Left ventricle myocardium inferior (tissue), 1 donor: ENCODE measurements around the gene SAMD4A. TPM values are rescaled to one million over a fixed set of nuclear protein-coding genes. Genes with fewer than 3 reads are reported as not detected.
A peak's percentile ranks its signal among the peaks of the same experiment; 100 is the strongest.

Source experiments
- DNase-seq: peaks from one replicate; pipeline ENCODE4 v3.0.0-alpha.2; 2020
- H3K27ac ChIP-seq: fragments of 200-600 bp; replicated peaks from 2 replicates; pipeline ENCODE4 v1.8.0; 2021
- H3K27me3 ChIP-seq: fragments of 200-600 bp; 2 replicates; pipeline ENCODE4 v1.8.0; 2021; ENCODE audit warnings: low read depth
- H3K36me3 ChIP-seq: fragments of 200-600 bp; 2 replicates; pipeline ENCODE4 v1.8.0; 2021
- H3K4me1 ChIP-seq: fragments of 200-600 bp; 2 replicates; pipeline ENCODE4 v1.8.0; 2021
- H3K4me3 ChIP-seq: fragments of 200-600 bp; 2 replicates; pipeline ENCODE4 v1.8.0; 2021; ENCODE audit warnings: mild to moderate bottlenecking, moderate library complexity
- H3K9me3 ChIP-seq: fragments of 200-600 bp; replicated peaks from 2 replicates; pipeline ENCODE4 v1.8.0; 2021
- intact Hi-C: fragments of 100-400 bp; cut with micrococcal nuclease; formaldehyde crosslinking; loops from one replicate; pipeline ENCODE4 v1.11.0; 2022
- total RNA-seq: library from RNA; stranded (reverse); fragmentation: NEBNext Ultra II Directional; extraction: Animal tissue kit (Norgen Biotek cat#: 25700); gene quantifications from one replicate; pipeline ENCODE4 v1.2.1, GENCODE V29; 2021
- TF ChIP-seq, protein P1 (sequence below): fragments of 200-600 bp; IDR thresholded peaks from 2 replicates; pipeline ENCODE4 v1.8.0; 2021; ENCODE audit warnings: antibody characterized with exemption, mild to moderate bottlenecking, borderline replicate concordance
- donor health status: DM: no; HTN: yes; CAD: no; lungs with severe emphysema.

The SAMD4A gene
- total RNA-seq, 1 donor from 2014 or later: 173 TPM

DNA sequence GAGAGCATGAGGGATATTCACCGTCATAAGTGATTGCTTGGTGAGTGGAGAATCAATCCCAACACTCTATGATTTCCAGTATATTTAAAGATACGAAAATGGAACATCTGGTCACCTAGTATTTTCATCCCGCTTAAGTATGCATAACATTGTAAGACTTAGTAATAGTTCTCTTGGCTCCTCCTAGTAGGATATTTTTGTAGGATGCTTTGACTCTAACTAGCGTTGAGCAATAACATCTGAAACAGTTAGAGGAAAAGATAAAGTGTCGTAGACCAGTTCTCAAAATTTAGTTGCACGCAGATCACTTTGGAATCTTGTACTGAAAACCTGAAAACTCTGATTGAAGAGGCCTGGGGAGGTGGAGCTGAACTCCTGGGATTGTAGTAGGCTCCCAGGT, 7.6 kb downstream of the SAMD4A start:
- H3K9me3 ChIP-seq: peaks cover 11% of the 10 kb centered on the region
- no peaks in the 10 kb centered on the region for H3K27me3 ChIP-seq
- DNase-seq: no peak
- peaks cover 20% of the 10 kb centered on the region for H3K36me3 ChIP-seq
- H3K27ac ChIP-seq: no peak overlapping the region
- intact Hi-C loops: loop anchor here (5.0 kb wide), 1 partner anchor 118 kb away; no protein-coding TSS in a partner anchor
- H3K4me3 ChIP-seq: no peak overlapping the region
- peaks cover 99% of the 10 kb centered on the region for H3K4me1 ChIP-seq
- TF ChIP-seq, protein P1, sequence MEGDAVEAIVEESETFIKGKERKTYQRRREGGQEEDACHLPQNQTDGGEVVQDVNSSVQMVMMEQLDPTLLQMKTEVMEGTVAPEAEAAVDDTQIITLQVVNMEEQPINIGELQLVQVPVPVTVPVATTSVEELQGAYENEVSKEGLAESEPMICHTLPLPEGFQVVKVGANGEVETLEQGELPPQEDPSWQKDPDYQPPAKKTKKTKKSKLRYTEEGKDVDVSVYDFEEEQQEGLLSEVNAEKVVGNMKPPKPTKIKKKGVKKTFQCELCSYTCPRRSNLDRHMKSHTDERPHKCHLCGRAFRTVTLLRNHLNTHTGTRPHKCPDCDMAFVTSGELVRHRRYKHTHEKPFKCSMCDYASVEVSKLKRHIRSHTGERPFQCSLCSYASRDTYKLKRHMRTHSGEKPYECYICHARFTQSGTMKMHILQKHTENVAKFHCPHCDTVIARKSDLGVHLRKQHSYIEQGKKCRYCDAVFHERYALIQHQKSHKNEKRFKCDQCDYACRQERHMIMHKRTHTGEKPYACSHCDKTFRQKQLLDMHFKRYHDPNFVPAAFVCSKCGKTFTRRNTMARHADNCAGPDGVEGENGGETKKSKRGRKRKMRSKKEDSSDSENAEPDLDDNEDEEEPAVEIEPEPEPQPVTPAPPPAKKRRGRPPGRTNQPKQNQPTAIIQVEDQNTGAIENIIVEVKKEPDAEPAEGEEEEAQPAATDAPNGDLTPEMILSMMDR: no peak

DNA sequence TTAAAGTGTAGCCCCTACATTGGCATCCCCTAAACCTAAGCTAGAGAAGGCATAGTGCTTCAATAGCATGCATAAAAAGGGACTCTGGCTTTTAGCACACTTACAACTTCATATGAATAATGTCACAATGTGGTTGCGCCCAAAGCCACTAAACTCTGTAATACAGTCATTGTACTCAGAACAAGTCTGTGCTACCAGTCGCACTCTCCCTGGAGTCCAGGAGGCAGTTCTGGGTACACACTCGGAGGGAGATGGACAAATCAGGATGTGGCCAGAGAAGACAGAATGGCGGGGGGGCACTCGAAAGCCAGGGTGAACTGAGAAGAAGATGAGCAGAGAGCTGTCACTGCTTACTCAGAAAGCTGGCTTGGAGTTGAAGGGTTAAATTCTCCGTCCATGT, 10.6 kb downstream of the SAMD4A start:
- no peak for DNase-seq
- H3K27ac ChIP-seq: peak overlapping the region; percentile 14
- peaks cover 12% of the 10 kb centered on the region for H3K36me3 ChIP-seq
- no peak overlapping the region for H3K4me3 ChIP-seq
- H3K4me1 ChIP-seq: peaks cover 98% of the 10 kb centered on the region
- no peaks in the 10 kb centered on the region for H3K27me3 ChIP-seq
- peaks cover 6% of the 10 kb centered on the region for H3K9me3 ChIP-seq
- TF ChIP-seq, protein P1: no peak
- intact Hi-C loops: no loop called here

DNA sequence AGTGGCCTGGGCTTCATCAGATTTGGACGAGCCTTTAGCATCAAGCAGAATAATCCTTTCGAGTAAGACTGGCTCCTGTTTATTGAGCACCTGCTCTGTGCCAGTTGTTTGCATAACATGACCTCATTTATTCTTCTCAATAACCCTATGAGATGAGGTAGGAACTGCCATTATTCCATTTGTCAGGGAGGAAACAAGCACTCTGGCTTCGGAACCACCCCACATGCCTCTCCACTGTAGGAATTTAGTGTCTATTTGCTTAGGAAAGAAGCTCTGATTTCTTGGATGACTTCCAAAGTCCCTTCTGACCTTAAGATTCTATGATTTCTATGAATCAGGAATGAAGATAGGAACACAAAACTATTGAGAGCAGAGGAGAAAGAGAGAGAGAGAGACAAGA, 11.0 kb downstream of the SAMD4A start:
- H3K9me3 ChIP-seq: peaks cover under 1% of the 10 kb centered on the region
- intact Hi-C loops: no loop called here
- TF ChIP-seq, protein P1: no peak
- no peaks in the 10 kb centered on the region for H3K27me3 ChIP-seq
- H3K36me3 ChIP-seq: peaks cover 7% of the 10 kb centered on the region
- DNase-seq: no peak
- H3K4me3 ChIP-seq: no peak overlapping the region
- peaks cover 98% of the 10 kb centered on the region for H3K4me1 ChIP-seq
- H3K27ac ChIP-seq: peak overlapping the region; percentile 14

DNA sequence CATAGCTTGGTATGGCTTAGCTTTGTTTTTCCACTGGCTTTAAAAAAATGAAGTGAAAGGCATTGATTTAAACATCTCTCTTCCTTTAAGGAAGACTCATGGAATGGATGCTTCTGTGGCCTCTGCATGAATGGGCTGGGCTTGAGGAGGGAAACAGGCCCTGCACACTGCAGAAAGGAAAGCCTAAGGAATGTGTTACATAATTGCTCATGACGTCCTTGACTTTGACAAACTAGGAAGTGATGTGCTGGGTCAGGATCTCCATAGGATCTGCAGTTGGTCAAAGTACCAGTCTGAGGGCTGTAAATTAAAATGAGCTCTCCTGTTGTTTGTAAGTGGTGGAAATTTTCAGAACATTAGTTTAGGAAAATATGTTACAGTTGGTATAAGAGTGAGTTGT, 12.7 kb downstream of the SAMD4A start:
- Histone ChIP-seq H3K4me3 (no peak overlapping the region), H3K36me3 (no peaks in the 10 kb centered on the region), H3K9me3 (no peaks in the 10 kb centered on the region), H3K27ac (peak overlapping the region; percentile 9), H3K27me3 (no peaks in the 10 kb centered on the region), H3K4me1 (peaks cover 98% of the 10 kb centered on the region)
- TF ChIP-seq, protein P1: no peak
- intact Hi-C loops: no loop called here
- no peak for DNase-seq

DNA sequence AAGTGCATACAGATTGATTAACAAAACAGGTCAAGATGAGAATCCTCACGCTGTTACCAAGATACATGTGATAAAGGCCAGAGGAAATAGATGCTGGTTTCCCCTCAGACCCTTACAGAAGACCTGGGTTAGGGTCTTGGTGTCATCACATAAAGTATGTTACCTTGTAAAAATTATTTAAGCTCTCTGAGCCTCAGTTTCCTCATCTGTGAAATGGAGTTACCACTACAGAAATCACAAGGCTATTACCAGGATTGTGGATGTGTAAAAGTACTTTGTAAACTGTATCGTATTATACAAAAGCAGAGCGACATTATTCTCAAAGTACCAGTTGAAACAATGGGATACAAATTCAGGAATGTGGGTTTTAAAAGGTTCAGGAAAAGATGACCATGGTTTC, 14.0 kb downstream of the SAMD4A start:
- TF ChIP-seq, protein P1: no peak
- intact Hi-C loops: no loop called here
- no peak for DNase-seq
- H3K27me3 ChIP-seq: no peaks in the 10 kb centered on the region
- H3K36me3 ChIP-seq: no peaks in the 10 kb centered on the region
- no peak overlapping the region for H3K27ac ChIP-seq
- no peak overlapping the region for H3K4me3 ChIP-seq
- no peaks in the 10 kb centered on the region for H3K9me3 ChIP-seq
- peaks cover 86% of the 10 kb centered on the region for H3K4me1 ChIP-seq
